IMR-90 (cell line): Measurements from ENCODE around the gene ZNF827. TPM values are rescaled to one million over a fixed set of nuclear protein-coding genes. Genes with fewer than 3 reads are reported as not detected.

Source experiments
- ATAC-seq: fragments of 200-7000 bp; cut with Tn5 transposase; 2 replicates; pipeline ENCODE4 v1.9.1; 2020; ENCODE audit warnings: low read depth, mild to moderate bottlenecking, moderate library complexity
- BruUV-seq: library from RNA; stranded (reverse); fragments of 400-500 nt; replicated peaks from 2 replicates; lab custom pipeline; 2021; lab: Mats Ljungman, UMichigan
- CTCF ChIA-PET: fragments of 300-600 bp; formaldehyde crosslinking; extraction: SDS; loops from one replicate; lab custom pipeline; 2021; ENCODE audit warnings: antibody characterized with exemption; lab: Yijun Ruan, JAX
- POLR2A ChIA-PET: fragments of 300-600 bp; sonication (Branson Sonifier 250); formaldehyde crosslinking; loops from one replicate; lab custom pipeline; 2022; ENCODE audit warnings: antibody characterized with exemption; ENCODE audit not compliant: unreplicated experiment; lab: Charles Lee
- DNase-seq: peaks from one replicate; pipeline ENCODE4 v3.0.0; 2013
- H2AFZ ChIP-seq: replicated peaks from 2 replicates; pipeline ENCODE3; 2013; ENCODE audit warnings: low read length, mild to moderate bottlenecking; ENCODE audit not compliant: poor library complexity
- H2AK5ac ChIP-seq: 2 replicates; pipeline ENCODE4 v1.6.1; 2013; ENCODE audit warnings: low read depth, low read length, inconsistent platforms
- H2AK9ac ChIP-seq: replicated peaks from 2 replicates; pipeline ENCODE3; 2013; ENCODE audit warnings: mild to moderate bottlenecking, low read depth, low read length, moderate library complexity; ENCODE audit not compliant: poor library complexity
- H2BK120ac ChIP-seq: 2 replicates; pipeline ENCODE4 v1.6.1; 2013; ENCODE audit warnings: low read depth, low read length, inconsistent platforms
- H2BK15ac ChIP-seq: 3 replicates; pipeline ENCODE4 v1.6.1; 2013; ENCODE audit warnings: low read depth, low read length, inconsistent platforms
- H2BK20ac ChIP-seq: 2 replicates; pipeline ENCODE4 v1.6.1; 2013; ENCODE audit warnings: low read depth, mild to moderate bottlenecking, inconsistent platforms, low read length, moderate library complexity
- H2BK5ac ChIP-seq: 2 replicates; pipeline ENCODE4 v1.6.1; 2013; ENCODE audit warnings: mild to moderate bottlenecking, low read depth, low read length, inconsistent platforms; ENCODE audit not compliant: poor library complexity, severe bottlenecking
- H3K14ac ChIP-seq: replicated peaks from 2 replicates; pipeline ENCODE4 v1.6.1; 2013; ENCODE audit warnings: low read depth, low read length, inconsistent platforms
- H3K18ac ChIP-seq: 2 replicates; pipeline ENCODE4 v1.6.1; 2013; ENCODE audit warnings: low read depth, low read length, control low read depth
- H3K23ac ChIP-seq: 2 replicates; pipeline ENCODE4 v1.6.1; 2013; ENCODE audit warnings: low read depth, low read length, inconsistent platforms
- H3K27ac ChIP-seq: 2 replicates; pipeline ENCODE4 v1.5.1; 2013; ENCODE audit warnings: mild to moderate bottlenecking, control low read depth, low read length; ENCODE audit not compliant: insufficient read depth
- H3K27me3 ChIP-seq: 2 replicates; pipeline ENCODE4 v1.6.1; 2013; ENCODE audit warnings: low read length; ENCODE audit not compliant: control insufficient read depth, insufficient read depth
- H3K36me3 ChIP-seq: 2 replicates; pipeline ENCODE4 v1.6.1; 2013; ENCODE audit warnings: low read length, mixed read lengths; ENCODE audit not compliant: control insufficient read depth, insufficient read depth
- H3K4ac ChIP-seq: 2 replicates; pipeline ENCODE4 v1.6.1; 2013; ENCODE audit warnings: low read depth, low read length, inconsistent platforms
- H3K4me1 ChIP-seq: 2 replicates; pipeline ENCODE4 v1.6.1; 2013; ENCODE audit warnings: low read length, mixed read lengths; ENCODE audit not compliant: control insufficient read depth, insufficient read depth
- H3K4me2 ChIP-seq: 2 replicates; pipeline ENCODE4 v1.6.1; 2013; ENCODE audit warnings: low read depth, mild to moderate bottlenecking, control low read depth, low read length, moderate library complexity
- H3K4me3 ChIP-seq: 2 replicates; pipeline ENCODE4 v1.5.1; 2013; ENCODE audit warnings: low read depth, mild to moderate bottlenecking, control low read depth, low read length, moderate library complexity; ENCODE audit not compliant: insufficient read depth
- H3K56ac ChIP-seq: 2 replicates; pipeline ENCODE4 v1.6.1; 2013; ENCODE audit warnings: low read length, inconsistent platforms; ENCODE audit not compliant: insufficient read depth; ENCODE audit errors: extremely low read depth
- H3K79me1 ChIP-seq, 2 experiments: 2 replicates each; pipeline ENCODE4 v1.6.1; 2013; ENCODE audit warnings: low read length in 2 of 2, inconsistent platforms in 1 of 2, low read depth in 1 of 2
- H3K9ac ChIP-seq: 2 replicates; pipeline ENCODE4 v1.6.1; 2013; ENCODE audit warnings: low read depth, low read length, control low read depth
- H3K9me1 ChIP-seq: 2 replicates; pipeline ENCODE4 v1.6.1; 2013; ENCODE audit warnings: low read length, inconsistent platforms; ENCODE audit not compliant: insufficient read depth
- H3K9me3 ChIP-seq: 2 replicates; pipeline ENCODE4 v1.6.1; 2013; ENCODE audit warnings: low read length; ENCODE audit not compliant: control insufficient read depth, insufficient read depth
- H4K20me1 ChIP-seq: 2 replicates; pipeline ENCODE4 v1.6.1; 2013; ENCODE audit warnings: low read length, inconsistent platforms; ENCODE audit not compliant: insufficient read depth
- H4K5ac ChIP-seq: 2 replicates; pipeline ENCODE4 v1.6.1; 2013; ENCODE audit warnings: mild to moderate bottlenecking, low read depth, low read length, control low read depth
- H4K8ac ChIP-seq, 2 experiments: 2 replicates each; pipeline ENCODE4 v1.6.1; 2013; ENCODE audit warnings: low read depth in 2 of 2, low read length in 2 of 2, control low read depth in 1 of 2, inconsistent platforms in 1 of 2
- H4K91ac ChIP-seq: 2 replicates; pipeline ENCODE4 v1.6.1; 2013; ENCODE audit warnings: low read depth, low read length, inconsistent platforms; ENCODE audit not compliant: insufficient read depth
- BHLHE40 ChIP-seq: fragments of 150-350 bp; IDR thresholded peaks from 2 replicates; pipeline ENCODE4 v1.6.1; 2016; ENCODE audit warnings: mild to moderate bottlenecking, low read depth, low read length
- CEBPB ChIP-seq: IDR thresholded peaks from 2 replicates; pipeline ENCODE4 v1.6.1; 2012; ENCODE audit warnings: low read depth, low read length, improper control_type of control experiment
- CHD1 ChIP-seq: IDR thresholded peaks from 2 replicates; pipeline ENCODE4 v1.6.1; 2012; ENCODE audit warnings: low read depth, low read length, improper control_type of control experiment
- CTCF ChIP-seq: conservative IDR thresholded peaks from 2 replicates; pipeline ENCODE4 v1.5.1; 2012; ENCODE audit warnings: mild to moderate bottlenecking, low read depth, low read length, improper control_type of control experiment
- FOS ChIP-seq: fragments of 150-350 bp; IDR thresholded peaks from 2 replicates; pipeline ENCODE4 v1.6.1; 2016; ENCODE audit warnings: low read depth, low read length
- MAFK ChIP-seq: IDR thresholded peaks from 2 replicates; pipeline ENCODE4 v1.6.1; 2012; ENCODE audit warnings: low read depth, low read length, improper control_type of control experiment
- MAZ ChIP-seq: IDR thresholded peaks from 2 replicates; pipeline ENCODE4 v1.6.1; 2012; ENCODE audit warnings: low read depth, mild to moderate bottlenecking, low read length, improper control_type of control experiment, moderate library complexity, borderline replicate concordance
- MXI1 ChIP-seq: IDR thresholded peaks from 2 replicates; pipeline ENCODE4 v1.6.1; 2012; ENCODE audit warnings: low read depth, mild to moderate bottlenecking, low read length, moderate library complexity, borderline replicate concordance
- NFE2L2 ChIP-seq: fragments of 150-350 bp; IDR thresholded peaks from 2 replicates; pipeline ENCODE4 v1.6.1; 2016; ENCODE audit warnings: low read depth, mild to moderate bottlenecking, low read length
- POLR2A ChIP-seq: IDR thresholded peaks from 2 replicates; pipeline ENCODE4 v1.6.1; 2012; ENCODE audit warnings: mild to moderate bottlenecking, low read depth, low read length
- RAD21 ChIP-seq: IDR thresholded peaks from 2 replicates; pipeline ENCODE4 v1.6.1; 2012; ENCODE audit warnings: low read length, improper control_type of control experiment
- RCOR1 ChIP-seq: IDR thresholded peaks from 2 replicates; pipeline ENCODE4 v1.6.1; 2012; ENCODE audit warnings: mild to moderate bottlenecking, low read length, improper control_type of control experiment; ENCODE audit not compliant: insufficient replicate concordance
- RFX5 ChIP-seq: IDR thresholded peaks from 2 replicates; pipeline ENCODE4 v1.8.0; 2012; ENCODE audit warnings: low read depth, mild to moderate bottlenecking, low read length, moderate library complexity
- SMC3 ChIP-seq: fragments of 150-350 bp; IDR thresholded peaks from 2 replicates; pipeline ENCODE4 v1.6.1; 2016; ENCODE audit warnings: low read depth, mild to moderate bottlenecking, antibody characterized with exemption, low read length, moderate library complexity
- WGBS, 2 experiments: methylation state at CpG; one replicate each; pipeline versions ENCODE4 v1.1.5 to v1.1.7; 2013; ENCODE audit warnings: missing lambda C conversion rate in 2 of 2; ENCODE audit not compliant: insufficient read length in 1 of 2; ENCODE audit errors: extremely low coverage in 2 of 2; 5-methylcytosine and 5-hydroxymethylcytosine counted together
- dilution Hi-C: fragments of 300-500 bp; cut with HindIII; formaldehyde crosslinking; loops from one replicate; pipeline ENCODE4 v1.14.3; 2018; ENCODE audit warnings: low sequenced_read_pairs; ENCODE audit not compliant: unreplicated experiment
- in situ Hi-C: fragments of 300-500 bp; cut with MboI; formaldehyde crosslinking; loops from 3 replicates; pipeline ENCODE4 v1.14.3; 2019; ENCODE audit warnings: low sequenced_read_pairs, inconsistent platforms, mixed read lengths
- intact Hi-C: fragments of 100-400 bp; cut with micrococcal nuclease; formaldehyde crosslinking; loops from 2 replicates; pipeline ENCODE4 v1.10.0; 2022
- polyA plus RNA-seq, 3 experiments: library from polyadenylated mRNA; depleted of rRNA; stranded (reverse); fragments of >200 nt; gene quantifications; 2 replicates each; pipeline ENCODE4 v1.2.3, GENCODE V29; 2012; ENCODE audit warnings: low replicate concordance in 1 of 3
- total RNA-seq: library from RNA; depleted of rRNA; stranded (reverse); fragments of >200 nt; gene quantifications from 2 replicates; pipeline ENCODE4 v1.2.3, GENCODE V29; 2012
- TF ChIP-seq, protein P1 (sequence below): fragments of 150-350 bp; IDR thresholded peaks from 2 replicates; pipeline ENCODE4 v1.6.1; 2017; ENCODE audit warnings: mild to moderate bottlenecking, antibody characterized with exemption, low read length, low read depth
- TF ChIP-seq, protein P2 (sequence below): fragments of 150-350 bp; IDR thresholded peaks from 2 replicates; pipeline ENCODE4 v1.6.1; 2016; ENCODE audit warnings: low read depth, mild to moderate bottlenecking, low read length, moderate library complexity, borderline replicate concordance

ZNF827 gene
- total and polyA plus RNA-seq, 2 of the 4 experiments (the other 2 are of a cell fraction): 6.6 to 31.7 TPM

- no peak overlapping the region for H3K23ac ChIP-seq
- H3K18ac ChIP-seq: no peak overlapping the region
- H2AFZ ChIP-seq: no peak overlapping the region
- H3K4me1 ChIP-seq: 0 out of 2 replicates have a peak, but pooled peaks cover 2% of the 10 kb centered on the region
- no peak overlapping the region for H3K4me2 ChIP-seq
- H3K56ac ChIP-seq: no peak overlapping the region
- H3K14ac ChIP-seq: no peak overlapping the region
- H3K4me3 ChIP-seq: no peak overlapping the region
- H3K36me3 ChIP-seq: no peaks in the 10 kb centered on the region
- no peak overlapping the region for H3K27ac ChIP-seq
- ATAC-seq (no peak), DNase-seq (no peak)
- H4K8ac ChIP-seq: no peak overlapping the region
- ChIA-PET POLR2A (no interaction called here), CTCF (interaction anchor here (0.8 kb wide), 1 partner anchor 511 kb away, joined by 3 read pairs; no protein-coding TSS in a partner anchor)
- no peaks in the 10 kb centered on the region for H3K9me1 ChIP-seq
- H2BK20ac ChIP-seq: no peak overlapping the region
- intact Hi-C loops: loop anchor here (2.0 kb wide), 1 partner anchor 14 kb away; no protein-coding TSS in a partner anchor
- H3K27me3 ChIP-seq: no peaks in the 10 kb centered on the region
- WGBS, 2 experiments: no CpG with 5 or more reads among the region's 1 CpG
- H2AK5ac ChIP-seq: no peak overlapping the region
- dilution Hi-C loops: no loop called here
- no TSS peak for BruUV-seq
- H3K9me3 ChIP-seq: no peaks in the 10 kb centered on the region; the same call in 1 of the 2 replicates
- no peak overlapping the region for H3K9ac ChIP-seq
- H2BK15ac ChIP-seq: no peak overlapping the region
- in situ Hi-C loops: no loop called here
- no peak overlapping the region for H4K5ac ChIP-seq
- no peak overlapping the region for H4K91ac ChIP-seq
- H4K20me1 ChIP-seq: no peaks in the 10 kb centered on the region
- no peak overlapping the region for H2BK120ac ChIP-seq
- no peak overlapping the region for H2AK9ac ChIP-seq
- no peak overlapping the region for H2BK5ac ChIP-seq
- H3K4ac ChIP-seq: no peak overlapping the region
- no peak for TF ChIP-seq FOS
- TF ChIP-seq NFE2L2: no peak
- no peak for TF ChIP-seq RAD21
- no peak for TF ChIP-seq CTCF
- TF ChIP-seq, protein P1, sequence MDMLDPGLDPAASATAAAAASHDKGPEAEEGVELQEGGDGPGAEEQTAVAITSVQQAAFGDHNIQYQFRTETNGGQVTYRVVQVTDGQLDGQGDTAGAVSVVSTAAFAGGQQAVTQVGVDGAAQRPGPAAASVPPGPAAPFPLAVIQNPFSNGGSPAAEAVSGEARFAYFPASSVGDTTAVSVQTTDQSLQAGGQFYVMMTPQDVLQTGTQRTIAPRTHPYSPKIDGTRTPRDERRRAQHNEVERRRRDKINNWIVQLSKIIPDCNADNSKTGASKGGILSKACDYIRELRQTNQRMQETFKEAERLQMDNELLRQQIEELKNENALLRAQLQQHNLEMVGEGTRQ: no peak
- TF ChIP-seq MAFK: no peak
- TF ChIP-seq, protein P2, sequence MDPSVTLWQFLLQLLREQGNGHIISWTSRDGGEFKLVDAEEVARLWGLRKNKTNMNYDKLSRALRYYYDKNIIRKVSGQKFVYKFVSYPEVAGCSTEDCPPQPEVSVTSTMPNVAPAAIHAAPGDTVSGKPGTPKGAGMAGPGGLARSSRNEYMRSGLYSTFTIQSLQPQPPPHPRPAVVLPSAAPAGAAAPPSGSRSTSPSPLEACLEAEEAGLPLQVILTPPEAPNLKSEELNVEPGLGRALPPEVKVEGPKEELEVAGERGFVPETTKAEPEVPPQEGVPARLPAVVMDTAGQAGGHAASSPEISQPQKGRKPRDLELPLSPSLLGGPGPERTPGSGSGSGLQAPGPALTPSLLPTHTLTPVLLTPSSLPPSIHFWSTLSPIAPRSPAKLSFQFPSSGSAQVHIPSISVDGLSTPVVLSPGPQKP: no peak
- no peak for TF ChIP-seq SMC3
- TF ChIP-seq MAZ: no peak
- no peak for TF ChIP-seq CEBPB
- TF ChIP-seq POLR2A: no peak
- no peak for TF ChIP-seq RFX5
- TF ChIP-seq CHD1: no peak
- no peak for TF ChIP-seq MXI1
- no peak for TF ChIP-seq RCOR1
- TF ChIP-seq BHLHE40: no peak
- H3K79me1 ChIP-seq: no peaks in the 10 kb centered on the region
Measured at GRCh38 chr4:145716661-145717200, 221.9 kb downstream of the ZNF827 start.
